KBM-7 (cell line): ENCODE measurements around the gene GRPEL2.
A peak's percentile ranks its signal among the peaks of the same experiment; 100 is the strongest.

Experiments used
- DNase-seq: peaks from one replicate; pipeline ENCODE4 v3.0.0-alpha.2; 2015
- in situ Hi-C: fragments of 300-500 bp; cut with MboI; formaldehyde crosslinking; loops from 2 replicates; pipeline ENCODE4 v1.14.3; 2020; ENCODE audit warnings: low sequenced_read_pairs, low pct_unique_long_range_greater_than_20kb, mixed read lengths

The GRPEL2 gene

DNA sequence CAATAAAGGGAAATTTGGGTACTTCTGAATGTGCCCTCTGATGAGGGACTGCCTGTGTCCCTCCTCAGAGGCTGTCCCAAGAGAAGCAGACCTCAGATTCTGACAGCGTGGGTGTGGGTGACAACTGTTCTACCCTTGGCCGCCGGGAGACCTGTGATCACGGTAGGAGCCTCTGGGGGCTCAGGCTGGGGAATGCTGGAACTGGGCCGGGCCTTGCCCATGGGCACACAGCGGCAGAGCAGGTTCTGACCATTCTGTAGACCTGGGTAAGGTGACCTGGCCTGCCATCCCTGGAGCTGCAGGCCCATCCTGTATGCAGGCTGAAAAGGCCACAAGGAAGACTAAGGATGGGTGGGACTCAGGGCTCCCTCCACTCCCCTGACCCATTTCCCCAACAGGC, 29.5 kb upstream of the GRPEL2 start:
- in situ Hi-C loops, result no loop called here
- no peak for DNase-seq

DNA sequence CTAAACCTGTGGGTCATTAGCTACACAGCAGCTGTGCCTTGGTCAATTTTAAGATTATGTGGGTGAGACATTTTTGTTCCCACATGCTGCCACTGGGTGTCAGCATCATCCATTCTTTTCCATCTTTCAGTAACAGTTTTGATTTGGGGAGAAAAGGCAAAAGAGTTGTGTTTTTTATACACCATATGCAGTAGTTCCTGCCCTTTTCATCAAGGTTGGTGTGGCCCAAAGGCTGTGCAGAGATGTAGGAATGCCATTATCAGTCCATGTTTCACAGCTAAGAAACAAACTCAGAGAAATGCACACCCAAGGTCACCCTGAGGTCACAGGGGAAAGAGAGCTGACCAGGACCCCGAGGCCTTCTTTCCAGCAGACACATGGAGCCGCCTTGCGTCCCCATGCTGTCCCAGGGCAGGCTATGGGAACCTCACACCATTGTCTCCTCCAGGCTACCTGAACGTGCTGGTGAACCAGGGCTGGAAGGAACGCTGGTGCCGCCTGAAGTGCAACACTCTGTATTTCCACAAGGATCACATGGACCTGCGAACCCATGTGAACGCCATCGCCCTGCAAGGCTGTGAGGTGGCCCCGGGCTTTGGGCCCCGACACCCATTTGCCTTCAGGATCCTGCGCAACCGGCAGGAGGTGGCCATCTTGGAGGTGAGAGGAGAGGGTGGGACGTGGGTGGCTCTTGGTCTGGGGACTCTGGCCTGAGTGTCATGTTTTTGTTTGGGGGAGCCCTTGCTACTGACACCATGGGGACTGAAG, 27.8 kb upstream of the GRPEL2 start:
- in situ Hi-C loops, result no loop called here
- DNase-seq, result peak; percentile 67

DNA sequence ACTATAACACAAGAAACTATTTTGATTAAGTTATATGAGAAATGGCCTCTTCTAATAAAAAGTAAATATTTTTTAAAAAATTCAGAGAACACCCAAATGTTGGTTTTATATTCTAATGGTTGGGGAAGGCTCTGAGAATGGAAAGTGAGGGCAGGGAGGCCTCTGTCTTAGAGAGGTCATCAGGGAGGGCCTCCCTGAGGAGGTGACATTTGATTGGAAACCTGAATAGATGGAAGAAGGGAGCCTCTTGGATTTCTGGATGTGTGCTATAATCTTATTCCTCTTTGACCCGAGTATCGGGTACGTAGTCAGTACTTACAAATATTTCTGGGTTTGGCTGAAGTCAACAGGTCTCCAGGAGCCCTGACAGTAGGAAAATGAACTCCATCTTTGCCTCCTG, 26.1 kb upstream of the GRPEL2 start:
- DNase-seq, result no peak
- in situ Hi-C loops, result no loop called here

DNA sequence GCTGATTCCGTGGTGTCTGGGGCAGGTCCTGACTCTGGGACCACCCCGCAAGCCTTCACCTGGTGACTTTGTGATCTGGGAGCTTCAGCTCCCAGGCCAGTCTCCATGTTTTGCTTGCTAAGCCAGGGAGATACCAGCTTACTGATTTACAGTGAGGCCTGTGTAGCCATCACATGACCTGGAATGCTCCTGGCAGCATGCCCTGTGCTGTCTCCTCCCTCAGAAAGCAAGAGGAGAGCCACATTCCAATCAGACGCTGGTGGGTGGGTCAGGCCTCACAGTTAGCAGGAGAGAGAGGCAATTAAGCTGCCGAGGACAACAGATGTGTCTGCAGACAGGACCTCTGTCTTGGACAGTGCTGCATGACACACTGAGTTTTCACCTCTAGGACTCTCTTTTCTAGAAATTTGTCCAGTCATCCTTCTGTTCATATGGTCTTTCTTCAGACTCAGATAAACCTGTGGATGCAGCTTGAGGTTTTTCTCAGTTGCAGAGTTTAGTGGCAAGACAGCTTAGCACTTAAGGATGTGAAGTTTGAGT, 24.4 kb upstream of the GRPEL2 start:
- in situ Hi-C loops, result no loop called here
- peak; percentile 26 for DNase-seq

DNA sequence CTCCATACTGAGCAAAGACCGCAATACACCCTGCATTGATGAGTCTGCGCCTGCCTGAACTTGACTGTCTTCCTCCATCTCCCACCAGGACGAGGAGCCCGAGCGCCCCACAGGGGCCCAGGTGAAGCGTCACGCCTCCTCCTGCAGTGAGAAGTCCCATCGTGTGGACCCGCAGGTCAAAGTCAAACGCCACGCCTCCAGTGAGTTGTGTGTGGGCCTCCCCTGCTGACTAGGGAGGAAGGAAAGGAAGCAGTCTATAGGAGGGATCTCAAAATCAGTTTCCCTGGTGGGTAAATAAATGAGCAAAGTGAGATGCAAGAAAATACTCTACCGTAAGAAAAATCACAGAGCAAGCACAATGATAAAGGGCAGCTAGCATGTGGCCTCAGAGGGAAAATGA, 22.8 kb upstream of the GRPEL2 start:
- DNase-seq, result no peak
- in situ Hi-C loops, result no loop called here

DNA sequence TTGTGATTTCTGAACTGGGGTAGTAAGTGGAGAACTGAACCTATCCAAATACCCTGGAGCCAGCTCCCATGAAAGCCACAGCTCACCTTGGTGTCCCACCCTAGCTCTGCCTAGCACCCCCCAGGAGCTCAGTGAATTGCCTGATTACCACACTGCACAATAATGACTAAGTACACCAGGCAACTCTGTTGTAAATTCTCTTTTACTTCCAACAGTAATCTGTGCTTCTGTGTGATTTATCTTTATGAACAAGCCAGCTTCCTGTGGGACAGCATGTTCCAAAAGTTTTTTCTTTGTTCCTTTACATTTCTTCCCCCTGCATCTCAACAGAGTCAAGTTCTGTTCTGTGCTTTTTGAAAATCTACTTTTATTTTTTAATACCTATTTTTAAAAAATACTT, 22.1 kb upstream of the GRPEL2 start:
- in situ Hi-C loops, result no loop called here
- no peak for DNase-seq

DNA sequence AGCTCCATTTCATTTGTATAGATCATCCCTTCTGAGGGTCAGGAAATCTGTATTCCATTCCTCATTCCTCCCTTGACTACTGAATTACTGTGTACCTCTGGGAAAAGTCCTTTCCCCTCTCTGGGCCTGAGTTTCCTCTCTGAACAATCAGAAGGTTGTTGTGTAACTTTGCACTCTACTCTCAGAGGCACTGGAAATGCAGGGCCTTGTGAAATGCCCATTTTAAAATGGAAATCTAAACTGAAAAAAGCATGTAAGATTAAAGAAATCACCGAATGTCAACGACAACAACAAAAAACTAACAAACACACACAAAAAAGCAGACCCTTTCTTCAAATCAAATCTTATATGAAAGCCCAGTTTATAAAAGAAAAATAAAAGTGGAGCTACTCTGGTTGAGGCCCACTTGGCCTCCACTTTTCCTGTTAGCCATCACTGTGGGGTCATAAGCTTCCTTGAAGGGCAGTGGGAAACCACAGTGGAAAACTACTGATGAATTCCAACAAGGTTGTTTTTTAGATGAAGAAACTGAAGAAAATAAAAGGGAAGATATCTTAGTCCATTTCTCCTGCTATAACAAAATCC, 21.6 kb upstream of the GRPEL2 start:
- in situ Hi-C loops, result no loop called here
- no peak for DNase-seq

DNA sequence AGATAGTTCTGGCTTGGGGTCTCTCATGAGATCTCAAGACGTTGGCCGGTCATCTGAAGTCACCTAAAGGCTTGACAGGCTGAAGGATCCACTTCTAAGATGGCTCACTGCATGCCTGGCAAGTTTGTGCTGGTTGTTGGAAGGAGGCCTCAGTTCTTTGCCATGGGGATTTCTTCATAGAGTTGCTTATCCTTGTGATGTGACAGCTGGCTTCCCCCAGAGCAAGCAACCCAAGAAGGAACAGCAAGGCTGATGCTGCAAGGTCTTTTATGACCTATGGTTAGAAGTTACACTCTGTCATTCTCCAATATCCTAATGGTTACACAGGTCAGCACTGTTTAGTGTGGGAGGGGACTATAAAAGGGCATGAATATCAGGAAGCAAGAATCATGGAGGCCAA, 20.7 kb upstream of the GRPEL2 start:
- in situ Hi-C loops, result no loop called here
- DNase-seq, result no peak

DNA sequence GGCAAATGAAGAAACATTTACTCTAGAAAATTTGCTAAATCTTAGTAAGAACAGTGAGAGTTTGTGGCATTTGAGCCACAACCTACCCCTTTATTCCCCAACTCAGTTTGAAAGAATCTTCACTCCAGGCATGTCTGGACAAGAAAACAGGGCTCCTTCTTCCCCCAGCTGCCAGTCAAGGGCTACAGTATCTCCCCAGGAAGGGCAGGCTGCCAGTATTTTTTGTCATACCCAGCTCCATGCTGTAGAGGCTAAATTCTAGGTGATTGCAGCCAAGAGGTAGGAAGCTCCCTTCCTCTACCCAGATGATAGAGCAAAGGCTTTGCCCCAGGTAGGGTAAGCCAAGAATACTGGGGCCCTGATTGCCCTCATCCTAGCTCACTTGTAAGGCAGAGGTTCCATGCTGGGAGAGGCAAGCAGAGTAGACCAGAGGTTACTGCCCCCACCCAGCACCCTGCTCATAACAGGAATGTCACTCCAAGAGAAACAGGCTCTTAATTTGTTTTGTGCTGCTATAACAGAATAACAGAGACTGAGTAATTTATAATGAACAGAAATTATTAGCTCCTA, 20.0 kb upstream of the GRPEL2 start:
- in situ Hi-C loops, result no loop called here
- DNase-seq, result no peak

DNA sequence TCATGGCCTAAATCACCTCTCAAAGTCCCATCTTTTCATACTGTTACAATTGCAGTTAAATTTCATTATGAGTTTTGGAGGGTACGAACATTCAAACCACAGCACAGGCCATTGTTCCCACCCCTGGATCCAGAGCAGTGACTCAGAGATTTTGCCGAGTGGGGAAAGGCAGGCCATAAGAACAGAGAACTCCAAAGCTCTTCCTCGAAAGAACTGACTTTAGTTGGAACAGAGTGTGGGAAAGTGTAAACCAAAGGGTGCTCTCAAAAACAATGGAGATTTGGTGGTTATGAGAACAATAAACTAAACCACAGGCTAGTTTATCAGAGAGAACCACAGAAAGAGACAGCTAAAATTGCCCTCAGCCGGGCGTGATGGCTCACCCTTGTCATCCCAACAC, 19.4 kb upstream of the GRPEL2 start:
- in situ Hi-C loops, result no loop called here
- no peak for DNase-seq

DNA sequence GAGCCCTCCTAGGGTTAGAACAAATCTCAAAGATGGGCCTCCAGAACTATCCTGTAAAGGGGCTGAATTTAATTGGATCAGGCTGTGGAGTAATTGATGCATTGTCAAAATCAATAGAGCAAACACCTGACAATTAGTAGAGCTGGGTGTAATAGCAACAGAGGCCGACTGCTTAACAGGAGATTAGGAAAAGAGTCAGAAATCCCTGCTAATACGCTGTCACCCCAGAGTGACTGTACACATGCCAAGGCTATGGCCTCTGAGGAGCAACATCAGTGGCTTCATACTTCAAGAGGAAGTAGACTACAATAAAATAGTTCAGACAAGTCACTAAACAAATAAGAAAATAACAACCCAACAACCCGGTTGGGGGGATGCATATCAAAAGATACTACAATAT, 18.7 kb upstream of the GRPEL2 start:
- in situ Hi-C loops, result no loop called here
- DNase-seq, result no peak

DNA sequence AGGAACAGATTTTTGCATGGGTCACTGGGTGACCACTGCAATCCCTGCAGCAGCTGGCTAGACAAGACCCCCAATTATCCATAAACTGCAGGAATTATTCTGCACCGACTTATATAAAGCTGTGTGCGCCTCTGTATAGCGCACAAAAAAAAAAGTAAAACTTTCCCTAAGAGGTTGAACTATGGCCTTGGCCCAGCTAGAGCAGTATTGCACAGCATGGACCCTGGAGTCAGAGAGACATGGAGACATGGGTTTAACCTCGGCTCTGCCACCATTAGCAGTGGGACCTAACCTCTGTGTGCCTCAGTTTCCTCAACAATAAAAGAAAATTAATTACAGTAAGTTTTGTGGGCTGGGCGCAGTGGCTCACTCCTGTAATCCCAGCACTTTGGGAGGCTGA, 17.1 kb upstream of the GRPEL2 start:
- in situ Hi-C loops, result no loop called here
- no peak for DNase-seq

DNA sequence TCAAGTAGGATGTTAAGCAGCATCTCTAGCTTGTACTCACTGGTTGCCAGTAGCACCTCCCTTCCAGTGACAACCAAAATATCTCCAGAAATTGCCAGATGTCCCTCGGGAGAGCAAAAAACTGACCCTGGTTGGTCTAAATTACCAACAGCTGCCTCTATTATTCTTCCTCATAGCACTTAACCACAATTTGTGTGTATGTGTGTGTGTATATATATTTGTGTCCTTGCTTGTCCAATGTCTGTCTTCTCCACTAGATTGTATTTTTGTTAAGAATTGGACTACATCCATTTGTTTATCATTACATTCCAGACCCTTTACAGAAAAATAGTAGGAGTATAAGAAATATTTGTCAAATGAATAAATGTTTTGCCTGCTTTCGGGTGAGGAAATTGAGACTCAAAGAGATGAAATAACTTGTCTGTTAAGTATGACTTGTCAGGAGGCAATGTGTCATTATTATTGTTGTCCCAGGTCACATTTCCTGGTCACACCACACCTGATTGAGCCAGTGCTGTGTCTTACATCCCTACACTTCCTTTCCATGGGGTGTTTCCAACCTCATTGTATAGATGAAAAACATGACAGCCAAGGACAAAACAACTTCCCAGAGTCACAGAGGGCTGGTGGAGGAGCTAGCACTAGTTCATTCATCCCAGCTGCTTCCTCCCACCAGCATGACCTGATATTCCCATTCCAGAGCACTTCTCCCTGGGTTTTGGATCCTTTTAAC, 11.4 kb upstream of the GRPEL2 start:
- DNase-seq, result no peak
- in situ Hi-C loops, result no loop called here

DNA sequence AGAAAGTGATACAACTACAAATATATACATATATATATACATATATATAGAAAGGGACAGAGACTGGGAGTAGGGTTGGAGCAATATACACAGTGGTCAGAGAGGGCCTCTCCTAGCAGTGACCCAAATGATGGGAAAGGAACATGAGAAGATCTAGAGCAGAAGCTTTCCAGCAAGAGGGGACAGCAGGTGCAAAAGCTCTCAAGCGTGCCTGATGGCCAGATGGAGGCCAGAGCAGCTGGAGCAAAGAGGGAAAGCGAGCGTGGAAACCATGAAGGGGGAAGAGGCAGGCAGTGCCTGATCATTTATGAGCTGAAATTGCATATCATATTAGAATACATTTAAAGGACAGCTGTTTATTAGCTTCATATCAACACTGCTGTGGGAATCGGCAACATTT, 7.6 kb upstream of the GRPEL2 start:
- in situ Hi-C loops, result no loop called here
- DNase-seq, result no peak

DNA sequence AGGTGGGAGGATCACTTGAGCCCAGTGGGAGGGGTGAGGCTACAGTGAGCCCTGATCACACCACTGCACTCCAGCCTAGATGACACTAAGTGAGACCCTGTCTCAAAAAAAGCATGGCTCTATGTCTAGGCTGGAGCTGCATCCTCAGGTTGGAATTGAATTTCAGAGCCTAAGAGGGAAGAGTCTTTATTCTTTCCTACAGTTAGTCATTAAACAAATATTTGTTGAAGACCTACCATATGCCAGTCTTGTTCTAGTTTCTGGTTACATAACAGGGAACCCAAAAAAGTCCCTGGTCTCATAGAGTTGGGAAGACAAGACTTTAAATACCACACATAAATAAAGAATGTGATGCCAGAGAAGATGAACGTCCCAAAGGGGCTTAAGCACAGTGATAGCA, 6.9 kb upstream of the GRPEL2 start:
- DNase-seq, result no peak

DNA sequence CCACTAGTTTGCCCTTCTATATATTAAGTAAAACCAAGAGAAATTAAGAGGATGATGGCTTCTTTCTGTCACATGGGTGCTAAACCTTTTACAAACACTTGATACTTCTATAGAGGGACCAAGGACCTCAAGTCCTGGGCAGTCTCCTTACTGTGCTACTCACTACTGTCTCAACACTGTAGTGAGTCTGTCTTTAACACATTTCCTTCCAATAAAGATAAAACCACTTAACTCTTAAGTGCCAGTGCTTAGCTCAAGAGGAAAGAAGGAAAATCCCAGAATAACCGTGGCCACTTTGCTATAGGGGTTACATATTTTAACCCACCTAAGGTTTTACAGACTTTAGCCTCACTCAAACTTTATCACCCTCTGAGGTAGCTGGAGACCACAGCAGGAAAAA, 4.4 kb upstream of the GRPEL2 start:
- no peak for DNase-seq
- in situ Hi-C loops, result no loop called here

More for the DNA sequence above, 6.9 kb upstream of the GRPEL2 start:
- in situ Hi-C loops, result no loop called here

DNA sequence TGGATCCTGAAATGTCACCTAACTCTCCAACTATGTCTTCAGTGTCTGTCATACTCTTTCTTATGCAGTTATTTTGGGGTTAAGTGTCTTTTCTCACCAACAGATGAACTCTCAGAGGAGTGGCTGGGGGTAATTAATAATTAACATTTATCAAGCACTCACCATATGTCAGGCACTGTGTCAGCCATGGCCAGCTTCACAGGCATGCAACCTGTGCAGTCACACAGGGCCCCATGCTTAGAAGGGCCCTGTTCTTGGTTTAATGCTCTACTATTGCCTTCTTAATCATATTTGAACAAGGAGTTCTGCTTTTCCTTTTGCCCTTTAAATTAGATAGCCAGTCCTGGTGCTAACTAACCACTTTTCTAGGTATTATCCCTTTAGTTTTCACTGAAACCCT, 3.4 kb upstream of the GRPEL2 start:
- in situ Hi-C loops, result no loop called here

DNA sequence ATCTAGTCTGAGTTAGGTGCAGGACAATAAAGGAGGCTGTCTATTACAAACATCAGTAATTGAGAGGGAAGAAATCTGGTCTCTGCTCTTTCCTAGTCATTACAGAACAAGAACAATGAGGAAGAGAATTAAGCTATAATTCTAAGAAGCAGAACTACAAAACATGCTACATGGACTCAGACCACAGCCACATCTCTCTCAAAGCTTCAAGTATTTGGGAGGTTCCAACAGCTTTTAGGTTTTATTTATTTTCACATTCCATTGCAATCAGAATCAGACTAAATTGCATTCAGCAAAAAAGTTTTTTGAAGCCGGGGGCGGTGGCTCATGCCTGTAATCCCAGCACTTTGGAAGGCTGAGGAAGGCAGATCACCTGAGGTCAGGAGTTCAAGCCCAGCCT, 1.1 kb upstream of the GRPEL2 start:
- in situ Hi-C loops, result no loop called here
- DNase-seq, result no peak

More for the DNA sequence above, 3.4 kb upstream of the GRPEL2 start:
- no peak for DNase-seq

DNA sequence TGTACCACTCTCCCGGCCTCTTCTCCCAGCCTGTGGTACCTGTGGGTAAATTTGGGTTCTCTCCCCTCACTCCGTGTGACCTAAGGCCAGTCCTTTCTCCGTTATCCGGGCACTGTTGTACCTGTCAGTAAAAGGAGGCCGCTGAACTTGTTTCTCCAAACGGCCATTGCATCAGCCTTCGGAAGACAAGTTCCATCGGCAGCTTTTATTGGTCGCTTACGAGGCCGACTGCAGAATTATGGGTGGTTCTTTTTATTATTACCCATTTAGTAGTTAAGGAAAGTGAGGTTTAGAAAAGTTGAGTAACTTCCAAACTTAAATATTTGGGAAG, 558 bp downstream of the GRPEL2 start:
- in situ Hi-C loops, result no loop called here
- peak; percentile 32 for DNase-seq

DNA sequence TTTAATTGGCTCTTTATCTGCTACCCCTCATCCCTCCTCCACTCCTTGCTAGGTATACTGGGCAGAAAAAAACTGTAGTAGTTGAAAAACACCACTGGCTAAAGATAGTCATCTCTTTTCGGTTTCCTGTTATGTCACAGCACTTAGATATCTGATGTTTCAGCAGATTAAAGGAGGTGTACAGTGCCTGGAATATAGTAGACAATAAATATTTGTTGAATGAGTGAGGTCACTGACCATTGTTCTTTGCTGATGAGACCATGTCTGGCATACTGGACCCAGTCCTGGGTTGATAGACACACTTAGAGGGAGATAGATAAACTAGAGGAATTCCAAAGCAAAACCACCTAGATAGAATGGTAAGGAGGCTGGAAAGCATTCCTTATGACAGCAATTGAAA, 3.2 kb downstream of the GRPEL2 start:
- in situ Hi-C loops, result no loop called here

More for the DNA sequence above, 3.2 kb downstream of the GRPEL2 start:
- DNase-seq, result no peak
